T1000 (cell line): ENCODE data around the gene OGFOD1.

Source experiments
- DNase-seq: peaks from one replicate; lab custom pipeline; 2025; ENCODE audit warnings: mixed read lengths; lab: John Stamatoyannopoulos, UW

OGFOD1 gene

GRCh38 chr16:56450986-56451752, at the start of gene OGFOD1, which contains the start of gene NUDT21:
Gene OGFOD1 (plus strand): TSS chr16:56451554. CDS start chr16:56451613, 59 bp downstream.
Gene NUDT21 (minus strand): TSS chr16:56451332. CDS start chr16:56451202, 130 bp downstream.
- peak; percentile 85 for DNase-seq

- no peak for DNase-seq
Observed at GRCh38 chr16:56405977-56406672, 45.2 kb upstream of the OGFOD1 start.

GRCh38 chr16:56408379-56409098, 42.8 kb upstream of the OGFOD1 start:
- DNase-seq, result no peak

GRCh38 chr16:56409195-56409594, 42.2 kb upstream of the OGFOD1 start:
- no peak for DNase-seq

GRCh38 chr16:56411123-56411522, 40.2 kb upstream of the OGFOD1 start:
- DNase-seq, result no peak

GRCh38 chr16:56411624-56412023, 39.7 kb upstream of the OGFOD1 start:
- no peak for DNase-seq

GRCh38 chr16:56413381-56413780, 38.0 kb upstream of the OGFOD1 start:
- DNase-seq, result no peak

- no peak for DNase-seq
Observed at GRCh38 chr16:56414366-56414765, 37.0 kb upstream of the OGFOD1 start.

- no peak for DNase-seq
Observed at GRCh38 chr16:56415875-56416274, 35.5 kb upstream of the OGFOD1 start.

- DNase-seq, result no peak
Observed at GRCh38 chr16:56417138-56417537, 34.2 kb upstream of the OGFOD1 start.

GRCh38 chr16:56419740-56420548, 31.4 kb upstream of the OGFOD1 start:
- DNase-seq, result no peak

GRCh38 chr16:56420613-56421012, 30.7 kb upstream of the OGFOD1 start:
- no peak for DNase-seq

- no peak for DNase-seq
Observed at GRCh38 chr16:56421313-56421712, 30.0 kb upstream of the OGFOD1 start.

- DNase-seq, result no peak
Observed at GRCh38 chr16:56421976-56422669, 29.2 kb upstream of the OGFOD1 start.

- DNase-seq, result no peak
Observed at GRCh38 chr16:56422896-56423441, 28.4 kb upstream of the OGFOD1 start.

GRCh38 chr16:56423584-56424403, 27.6 kb upstream of the OGFOD1 start:
- DNase-seq, result no peak

GRCh38 chr16:56424404-56424764, 27.0 kb upstream of the OGFOD1 start:
- no peak for DNase-seq

GRCh38 chr16:56424791-56425438, 26.4 kb upstream of the OGFOD1 start:
- peak; percentile 26 for DNase-seq

GRCh38 chr16:56425439-56425832, 25.9 kb upstream of the OGFOD1 start, which contains the start of gene AMFR:
Gene AMFR (minus strand): TSS chr16:56425545. CDS start chr16:56425327, 218 bp downstream.
- peak; percentile 38 for DNase-seq
